Duodenal mucosa (tissue), 2 donors: Measurements from ENCODE around the gene EXPH5.
A peak's percentile ranks its signal among the peaks of the same experiment; 100 is the strongest.
"Not testable (repeated sequence)": the region's sequence is repeated elsewhere in the genome, so short reads cannot be mapped to it uniquely, and the experiment has no call there.

Experiments used
- H3K27ac ChIP-seq: one replicate; pipeline ENCODE4 v1.7.0; 2013; ENCODE audit warnings: low read depth, low read length
- H3K27me3 ChIP-seq, 2 donors: one replicate each; pipeline ENCODE4 v1.7.0; 2013; ENCODE audit warnings: low read length in 2 of 2, control low read depth in 1 of 2; ENCODE audit not compliant: insufficient read depth in 2 of 2, control insufficient read depth in 1 of 2
- H3K36me3 ChIP-seq, 2 donors: one replicate each; pipeline ENCODE4 v1.7.0; 2013; ENCODE audit warnings: low read length in 2 of 2, control low read depth in 1 of 2; ENCODE audit not compliant: insufficient read depth in 2 of 2, control insufficient read depth in 1 of 2
- H3K4me1 ChIP-seq, 2 donors: one replicate each; pipeline ENCODE4 v1.7.0; 2013; ENCODE audit warnings: low read length in 2 of 2, control low read depth in 1 of 2; ENCODE audit not compliant: insufficient read depth in 2 of 2, control insufficient read depth in 1 of 2
- H3K4me3 ChIP-seq, 2 donors: one replicate each; pipeline ENCODE4 v1.7.0; 2013; ENCODE audit warnings: low read length in 2 of 2, low read depth in 1 of 2
- H3K9ac ChIP-seq, 2 donors: one replicate each; pipeline ENCODE4 v1.7.0; 2013; ENCODE audit warnings: low read length in 2 of 2, low read depth in 1 of 2
- H3K9me3 ChIP-seq, 2 donors: one replicate each; pipeline ENCODE4 v1.7.0; 2013; ENCODE audit warnings: low read length in 2 of 2, control low read depth in 1 of 2; ENCODE audit not compliant: control insufficient read depth in 1 of 2

EXPH5 gene

GRCh38 chr11:108606070-108606469, 12.5 kb upstream of the EXPH5 start:
- Histone ChIP-seq H3K27me3 (no peaks in the 10 kb centered on the region), H3K36me3 (no peaks in the 10 kb centered on the region), H3K9ac (no peak overlapping the region), H3K4me1 (no peaks in the 10 kb centered on the region), H3K9me3 (no peaks in the 10 kb centered on the region), H3K27ac (no peak overlapping the region), H3K4me3 (no peak overlapping the region)

- H3K27ac ChIP-seq, H3K27me3 ChIP-seq, H3K36me3 ChIP-seq, H3K9ac ChIP-seq, H3K4me3 ChIP-seq, H3K9me3 ChIP-seq, H3K4me1 ChIP-seq: not testable (repeated sequence)
These were observed 9.2 kb upstream of the EXPH5 start for GRCh38 chr11:108602818-108603217.

- no peaks in the 10 kb centered on the region for H3K4me1 ChIP-seq
- no peak overlapping the region for H3K4me3 ChIP-seq
- no peaks in the 10 kb centered on the region for H3K27me3 ChIP-seq
- H3K9me3 ChIP-seq, result no peaks in the 10 kb centered on the region
- H3K36me3 ChIP-seq, result no peaks in the 10 kb centered on the region
- H3K9ac ChIP-seq, result no peak overlapping the region
- H3K27ac ChIP-seq, result no peak overlapping the region
These were observed 7.6 kb upstream of the EXPH5 start for GRCh38 chr11:108601150-108601549.

GRCh38 chr11:108599978-108600377, 6.4 kb upstream of the EXPH5 start:
- Histone ChIP-seq H3K4me1 (no peaks in the 10 kb centered on the region), H3K9ac (no peak overlapping the region), H3K9me3 (no peaks in the 10 kb centered on the region), H3K36me3 (no peaks in the 10 kb centered on the region), H3K4me3 (no peak overlapping the region), H3K27ac (no peak overlapping the region), H3K27me3 (no peaks in the 10 kb centered on the region)

- no peak overlapping the region for H3K27ac ChIP-seq
- no peaks in the 10 kb centered on the region for H3K27me3 ChIP-seq
- H3K9ac ChIP-seq, result no peak overlapping the region
- peaks cover under 1 to 4% of the 10 kb centered on the region in 2 donors for H3K4me1 ChIP-seq
- H3K4me3 ChIP-seq, result no peak overlapping the region
- no peaks in the 10 kb centered on the region for H3K9me3 ChIP-seq
- H3K36me3 ChIP-seq, result no peaks in the 10 kb centered on the region
These were observed 4.3 kb upstream of the EXPH5 start for GRCh38 chr11:108597736-108598355.

GRCh38 chr11:108596701-108597100, 3.1 kb upstream of the EXPH5 start:
- H3K4me1 ChIP-seq, result peaks cover 11 to 12% of the 10 kb centered on the region in 2 donors
- no peak overlapping the region for H3K9ac ChIP-seq
- no peaks in the 10 kb centered on the region for H3K9me3 ChIP-seq
- no peak overlapping the region for H3K4me3 ChIP-seq
- H3K27ac ChIP-seq, result no peak overlapping the region
- no peaks in the 10 kb centered on the region for H3K36me3 ChIP-seq
- H3K27me3 ChIP-seq, result no peaks in the 10 kb centered on the region

- Histone ChIP-seq H3K9ac (peak overlapping the region; percentile 9 to 80), H3K4me3 (peak overlapping the region; percentile 86 to 95), H3K27me3 (no peaks in the 10 kb centered on the region), H3K27ac (no peak overlapping the region), H3K36me3 (no peaks in the 10 kb centered on the region), H3K9me3 (no peaks in the 10 kb centered on the region), H3K4me1 (peaks cover 11 to 12% of the 10 kb centered on the region in 2 donors)
These were observed 411 bp upstream of the EXPH5 start for GRCh38 chr11:108593923-108594434.

- H3K9me3 ChIP-seq, result no peaks in the 10 kb centered on the region
- no peaks in the 10 kb centered on the region for H3K36me3 ChIP-seq
- H3K4me3 ChIP-seq, result peak overlapping the region; percentile 86 to 95
- peak overlapping the region; percentile 76 to 80 for H3K9ac ChIP-seq
- no peaks in the 10 kb centered on the region for H3K27me3 ChIP-seq
- H3K27ac ChIP-seq, result peak overlapping the region; percentile 53
- H3K4me1 ChIP-seq, result peaks cover 11 to 12% of the 10 kb centered on the region in 2 donors
These were observed 866 bp downstream of the EXPH5 start for GRCh38 chr11:108592591-108593213.

GRCh38 chr11:108591893-108592292, 1.7 kb downstream of the EXPH5 start:
- H3K4me3 ChIP-seq, result peak overlapping the region in 1 of 2 donors; percentile 95
- no peak overlapping the region for H3K9ac ChIP-seq
- H3K9me3 ChIP-seq, result no peaks in the 10 kb centered on the region
- H3K27me3 ChIP-seq, result no peaks in the 10 kb centered on the region
- H3K4me1 ChIP-seq, result peaks cover 11 to 12% of the 10 kb centered on the region in 2 donors
- H3K27ac ChIP-seq, result no peak overlapping the region
- H3K36me3 ChIP-seq, result no peaks in the 10 kb centered on the region

GRCh38 chr11:108589136-108589535, 4.4 kb downstream of the EXPH5 start:
- no peaks in the 10 kb centered on the region for H3K27me3 ChIP-seq
- no peak overlapping the region for H3K9ac ChIP-seq
- peaks cover 11% of the 10 kb centered on the region in 2 donors for H3K4me1 ChIP-seq
- no peaks in the 10 kb centered on the region for H3K9me3 ChIP-seq
- no peaks in the 10 kb centered on the region for H3K36me3 ChIP-seq
- no peak overlapping the region for H3K27ac ChIP-seq
- no peak overlapping the region for H3K4me3 ChIP-seq
